ENCODE results near the gene COL7A1. TPM values are rescaled to one million over a fixed set of nuclear protein-coding genes. Genes with fewer than 3 reads are reported as not detected.

COL7A1 gene
- total RNA-seq, 1 experiment from 2014 or later = 40.0 TPM

DNA sequence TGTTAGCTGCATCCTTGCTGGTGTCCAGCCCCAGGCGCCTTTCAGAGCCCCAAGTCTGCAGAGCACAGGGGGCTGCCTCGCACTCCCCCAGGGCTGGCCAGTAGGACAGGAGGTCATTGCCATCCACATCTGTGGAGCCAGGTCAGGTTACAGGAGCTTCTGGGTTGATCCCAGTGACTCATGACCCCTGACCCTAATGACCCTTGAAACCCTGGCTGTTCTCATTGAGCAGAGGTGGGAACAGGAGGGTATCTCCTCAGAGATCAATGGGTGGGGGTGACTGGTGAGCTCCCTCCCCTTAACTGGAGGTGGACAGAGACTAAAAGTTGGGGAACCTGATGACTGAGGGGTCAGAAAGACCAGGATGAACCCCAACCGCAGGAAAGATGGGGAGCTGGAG lies 46.3 kb upstream of the COL7A1 start:
- intact Hi-C loops (cut with micrococcal nuclease; ENCODE audit: unreplicated experiment) (no loop called here), in situ Hi-C loops (cut with HindIII; ENCODE audit: low pct_unique_long_range_greater_than_20kb, low sequenced_read_pairs) (no loop called here)
- Histone ChIP-seq H3K4me1 (ENCODE audit: control insufficient read depth, insufficient read depth, low read length) (peaks cover 8% of the 10 kb centered on the region), H3K9me3 (ENCODE audit: control insufficient read depth, insufficient read depth, low read depth, low read length) (no peaks in the 10 kb centered on the region), H3K4me3 (ENCODE audit: low read depth in 2 of 2, low read length in 2 of 2) (no peak overlapping the region), H3K27ac (ENCODE audit: low read length) (no peak overlapping the region), H3K27me3 (ENCODE audit: control insufficient read depth, insufficient read depth, low read length) (no peaks in the 10 kb centered on the region), H3K36me3 (ENCODE audit: control insufficient read depth, insufficient read depth, low read length) (no peaks in the 10 kb centered on the region)
- ChIA-PET POLR2A (no interaction called here), CTCF (no interaction called here)
- BruUV-seq (replicated peaks) = no TSS peak
- DNase-seq (ENCODE audit: low read depth, low spot score) (no peak), ATAC-seq (no peak)
- TF ChIP-seq, protein P1, sequence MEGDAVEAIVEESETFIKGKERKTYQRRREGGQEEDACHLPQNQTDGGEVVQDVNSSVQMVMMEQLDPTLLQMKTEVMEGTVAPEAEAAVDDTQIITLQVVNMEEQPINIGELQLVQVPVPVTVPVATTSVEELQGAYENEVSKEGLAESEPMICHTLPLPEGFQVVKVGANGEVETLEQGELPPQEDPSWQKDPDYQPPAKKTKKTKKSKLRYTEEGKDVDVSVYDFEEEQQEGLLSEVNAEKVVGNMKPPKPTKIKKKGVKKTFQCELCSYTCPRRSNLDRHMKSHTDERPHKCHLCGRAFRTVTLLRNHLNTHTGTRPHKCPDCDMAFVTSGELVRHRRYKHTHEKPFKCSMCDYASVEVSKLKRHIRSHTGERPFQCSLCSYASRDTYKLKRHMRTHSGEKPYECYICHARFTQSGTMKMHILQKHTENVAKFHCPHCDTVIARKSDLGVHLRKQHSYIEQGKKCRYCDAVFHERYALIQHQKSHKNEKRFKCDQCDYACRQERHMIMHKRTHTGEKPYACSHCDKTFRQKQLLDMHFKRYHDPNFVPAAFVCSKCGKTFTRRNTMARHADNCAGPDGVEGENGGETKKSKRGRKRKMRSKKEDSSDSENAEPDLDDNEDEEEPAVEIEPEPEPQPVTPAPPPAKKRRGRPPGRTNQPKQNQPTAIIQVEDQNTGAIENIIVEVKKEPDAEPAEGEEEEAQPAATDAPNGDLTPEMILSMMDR (IDR thresholded peaks at IDR 0.05) = no peak
- TF ChIP-seq TCF7L2 (IDR thresholded peaks at IDR 0.05; ENCODE audit: low read depth, low read length) (no peak), SIN3A (IDR thresholded peaks at IDR 0.05; ENCODE audit: borderline replicate concordance, insufficient read depth, low read depth, low read length) (no peak), POLR2AphosphoS5 (IDR thresholded peaks at IDR 0.05; ENCODE audit: low read depth, low read length) (no peak)
- TF ChIP-seq, protein P2, sequence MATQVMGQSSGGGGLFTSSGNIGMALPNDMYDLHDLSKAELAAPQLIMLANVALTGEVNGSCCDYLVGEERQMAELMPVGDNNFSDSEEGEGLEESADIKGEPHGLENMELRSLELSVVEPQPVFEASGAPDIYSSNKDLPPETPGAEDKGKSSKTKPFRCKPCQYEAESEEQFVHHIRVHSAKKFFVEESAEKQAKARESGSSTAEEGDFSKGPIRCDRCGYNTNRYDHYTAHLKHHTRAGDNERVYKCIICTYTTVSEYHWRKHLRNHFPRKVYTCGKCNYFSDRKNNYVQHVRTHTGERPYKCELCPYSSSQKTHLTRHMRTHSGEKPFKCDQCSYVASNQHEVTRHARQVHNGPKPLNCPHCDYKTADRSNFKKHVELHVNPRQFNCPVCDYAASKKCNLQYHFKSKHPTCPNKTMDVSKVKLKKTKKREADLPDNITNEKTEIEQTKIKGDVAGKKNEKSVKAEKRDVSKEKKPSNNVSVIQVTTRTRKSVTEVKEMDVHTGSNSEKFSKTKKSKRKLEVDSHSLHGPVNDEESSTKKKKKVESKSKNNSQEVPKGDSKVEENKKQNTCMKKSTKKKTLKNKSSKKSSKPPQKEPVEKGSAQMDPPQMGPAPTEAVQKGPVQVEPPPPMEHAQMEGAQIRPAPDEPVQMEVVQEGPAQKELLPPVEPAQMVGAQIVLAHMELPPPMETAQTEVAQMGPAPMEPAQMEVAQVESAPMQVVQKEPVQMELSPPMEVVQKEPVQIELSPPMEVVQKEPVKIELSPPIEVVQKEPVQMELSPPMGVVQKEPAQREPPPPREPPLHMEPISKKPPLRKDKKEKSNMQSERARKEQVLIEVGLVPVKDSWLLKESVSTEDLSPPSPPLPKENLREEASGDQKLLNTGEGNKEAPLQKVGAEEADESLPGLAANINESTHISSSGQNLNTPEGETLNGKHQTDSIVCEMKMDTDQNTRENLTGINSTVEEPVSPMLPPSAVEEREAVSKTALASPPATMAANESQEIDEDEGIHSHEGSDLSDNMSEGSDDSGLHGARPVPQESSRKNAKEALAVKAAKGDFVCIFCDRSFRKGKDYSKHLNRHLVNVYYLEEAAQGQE (IDR thresholded peaks at IDR 0.05; ENCODE audit: insufficient read depth in 1 of 2, low read depth in 2 of 2, low read length in 1 of 2) = no peak

DNA sequence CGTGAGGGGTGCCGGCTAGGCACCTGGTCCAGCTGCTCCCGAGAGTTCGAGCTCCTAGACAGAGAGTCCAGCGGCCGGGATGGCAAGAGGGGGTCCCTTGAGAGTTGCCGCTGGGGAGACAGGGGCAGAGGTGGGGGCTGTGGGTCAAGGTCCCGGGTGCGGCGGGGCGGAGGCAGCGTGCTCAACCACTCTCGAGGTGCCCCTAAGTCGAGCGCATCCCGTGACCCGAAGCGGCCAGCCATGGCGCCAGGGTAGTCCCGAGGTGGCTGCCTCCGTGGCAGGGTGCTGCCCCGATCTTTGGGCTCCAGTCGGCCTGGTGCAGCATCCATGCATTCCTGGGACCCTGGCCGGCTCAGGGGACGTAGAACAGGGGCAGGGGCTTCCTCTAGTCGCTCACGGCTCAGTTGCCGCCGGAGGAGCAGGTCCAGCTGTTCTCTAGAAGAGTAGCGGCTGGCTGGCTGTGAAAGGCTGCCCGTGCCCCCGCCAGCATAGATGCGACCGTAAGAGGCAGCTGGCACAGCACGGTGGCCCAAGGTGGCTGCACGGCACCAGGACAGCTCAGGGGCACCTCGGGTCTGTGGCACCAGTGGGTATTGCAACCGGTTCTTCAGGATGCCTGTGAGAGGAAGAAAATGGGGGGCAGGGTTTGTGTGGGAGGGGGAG lies 44.9 kb upstream of the COL7A1 start:
- Histone ChIP-seq H3K36me3 (ENCODE audit: control insufficient read depth, insufficient read depth, low read length) (no peaks in the 10 kb centered on the region), H3K4me3 (ENCODE audit: low read depth in 2 of 2, low read length in 2 of 2) (no peak overlapping the region), H3K9me3 (ENCODE audit: control insufficient read depth, insufficient read depth, low read depth, low read length) (no peaks in the 10 kb centered on the region), H3K27ac (ENCODE audit: low read length) (no peak overlapping the region), H3K27me3 (ENCODE audit: control insufficient read depth, insufficient read depth, low read length) (no peaks in the 10 kb centered on the region), H3K4me1 (ENCODE audit: control insufficient read depth, insufficient read depth, low read length) (peaks cover 12% of the 10 kb centered on the region)
- TF ChIP-seq, protein P2 (IDR thresholded peaks at IDR 0.05; ENCODE audit: insufficient read depth in 1 of 2, low read depth in 2 of 2, low read length in 1 of 2) = no peak
- TF ChIP-seq, protein P1 (IDR thresholded peaks at IDR 0.05) = no peak
- TF ChIP-seq POLR2AphosphoS5 (IDR thresholded peaks at IDR 0.05; ENCODE audit: low read depth, low read length) = no peak
- TF ChIP-seq TCF7L2 (IDR thresholded peaks at IDR 0.05; ENCODE audit: low read depth, low read length) = no peak
- no peak for TF ChIP-seq SIN3A (IDR thresholded peaks at IDR 0.05; ENCODE audit: borderline replicate concordance, insufficient read depth, low read depth, low read length)
- no TSS peak for BruUV-seq (replicated peaks)
- ATAC-seq (no peak), DNase-seq (ENCODE audit: low read depth, low spot score) (no peak)
- intact Hi-C loops (cut with micrococcal nuclease; ENCODE audit: unreplicated experiment) = no loop called here
- in situ Hi-C loops (cut with HindIII; ENCODE audit: low pct_unique_long_range_greater_than_20kb, low sequenced_read_pairs) = no loop called here
- ChIA-PET POLR2A (no interaction called here), CTCF (no interaction called here)
